Kidney (tissue), 14 donors: ENCODE results near the gene USH2A. TPM values are rescaled to one million over a fixed set of nuclear protein-coding genes. Genes with fewer than 3 reads are reported as not detected.

Experiments
- DNase-seq, 5 donors: peaks; one replicate each; pipeline ENCODE4 v3.0.0-alpha.2; 2013 to 2020
- FAIRE-seq: peaks from 2 replicates; lab custom pipeline; 2012; peaks lifted over from hg19 to GRCh38; lab: Jason Lieb, UNC
- H3K27ac ChIP-seq, 2 donors: one replicate each; pipeline ENCODE4 v1.7.0; 2013; ENCODE audit warnings: low read depth in 2 of 2, low read length in 2 of 2, inconsistent platforms in 1 of 2
- H3K27me3 ChIP-seq: one replicate; pipeline ENCODE4 v1.7.1; 2013; ENCODE audit warnings: low read length, inconsistent platforms; ENCODE audit not compliant: control insufficient read depth, insufficient read depth
- H3K36me3 ChIP-seq, 3 donors: one replicate each; pipeline versions ENCODE4 v1.7.0 to v1.7.1; 2013; ENCODE audit warnings: low read length in 3 of 3, control low read depth in 1 of 3, inconsistent platforms in 1 of 3; ENCODE audit not compliant: insufficient read depth in 3 of 3, control insufficient read depth in 2 of 3
- H3K4me1 ChIP-seq, 3 donors: one replicate each; pipeline versions ENCODE4 v1.7.0 to v1.7.1; 2013; ENCODE audit warnings: low read length in 3 of 3, inconsistent platforms in 1 of 3, low read depth in 1 of 3; ENCODE audit not compliant: control insufficient read depth in 2 of 3, insufficient read depth in 2 of 3
- H3K4me3 ChIP-seq, 3 donors: one replicate each; pipeline versions ENCODE4 v1.7.0 to v1.8.1; 2013; ENCODE audit warnings: low read length in 3 of 3, control low read depth in 1 of 3, inconsistent platforms in 1 of 3
- H3K9ac ChIP-seq, 3 donors: one replicate each; pipeline versions ENCODE4 v1.7.0 to v1.7.1; 2013; ENCODE audit warnings: low read length in 3 of 3, control low read depth in 1 of 3, inconsistent platforms in 1 of 3
- H3K9me3 ChIP-seq, 3 donors: one replicate each; pipeline versions ENCODE4 v1.7.0 to v1.7.1; 2013; ENCODE audit warnings: low read length in 3 of 3, control low read depth in 1 of 3, inconsistent platforms in 1 of 3; ENCODE audit not compliant: control insufficient read depth in 2 of 3, insufficient read depth in 1 of 3
- intact Hi-C: fragments of 100-400 bp; cut with DNase I; formaldehyde crosslinking; loops from one replicate; pipeline ENCODE4 v1.11.1; 2022
- polyA plus RNA-seq: library from polyadenylated mRNA; stranded (reverse); fragments of 350-450 nt; fragmentation: Illumina TruSeq; extraction: RNeasy Lipid Tissue Mini Kit (QIAGEN cat#74804); gene quantifications from one replicate; pipeline ENCODE4 v1.2.3, GENCODE V29; 2014; ENCODE audit warnings: low read depth, low replicate concordance; ENCODE audit not compliant: insufficient read depth
- total RNA-seq: library from RNA; stranded (reverse); fragmentation: NEBNext Ultra II Directional; extraction: Animal tissue kit (Norgen Biotek cat#: 25700); gene quantifications from one replicate; pipeline ENCODE4 v1.2.1, GENCODE V29; 2021
- TF ChIP-seq, protein P1 (sequence below): IDR thresholded peaks from 3 replicates; pipeline ENCODE4 v1.5.1; 2012; ENCODE audit warnings: mild to moderate bottlenecking, moderate library complexity, borderline replicate concordance; ENCODE audit not compliant: insufficient read depth; ENCODE audit errors: extremely low read depth
- donor health status: control.
- donor health status: control.
- donor health status: control.
- donor health status: control.
- donor health status: control.
- donor health status: DM: yes; HTN: yes; CAD: no.
- donor health status: Normal renal cell carcinoma (clear cell type).

The USH2A gene
- total and polyA plus RNA-seq, 2 donors from 2014 or later: 0.06 TPM; not detected in 1

DNA sequence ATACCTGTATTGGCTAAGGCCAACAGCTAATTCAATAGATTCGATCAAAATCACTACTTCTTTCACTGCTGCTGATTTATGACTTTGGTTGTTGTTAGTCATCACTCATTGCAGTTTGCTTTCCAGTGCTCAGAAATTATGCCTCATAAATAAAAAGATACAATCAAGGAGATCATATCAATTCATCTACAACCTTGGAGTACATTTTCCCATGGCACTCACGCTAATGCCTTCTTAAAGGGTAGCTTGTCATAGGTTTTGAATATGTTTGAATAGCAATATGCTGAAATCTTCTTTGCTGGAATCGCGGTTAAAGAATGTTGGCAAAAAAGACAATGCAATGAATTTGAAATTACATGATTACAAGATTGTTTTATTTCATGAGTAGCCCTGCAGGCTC, 766.2 kb downstream of the USH2A start:
- TF ChIP-seq, protein P1, sequence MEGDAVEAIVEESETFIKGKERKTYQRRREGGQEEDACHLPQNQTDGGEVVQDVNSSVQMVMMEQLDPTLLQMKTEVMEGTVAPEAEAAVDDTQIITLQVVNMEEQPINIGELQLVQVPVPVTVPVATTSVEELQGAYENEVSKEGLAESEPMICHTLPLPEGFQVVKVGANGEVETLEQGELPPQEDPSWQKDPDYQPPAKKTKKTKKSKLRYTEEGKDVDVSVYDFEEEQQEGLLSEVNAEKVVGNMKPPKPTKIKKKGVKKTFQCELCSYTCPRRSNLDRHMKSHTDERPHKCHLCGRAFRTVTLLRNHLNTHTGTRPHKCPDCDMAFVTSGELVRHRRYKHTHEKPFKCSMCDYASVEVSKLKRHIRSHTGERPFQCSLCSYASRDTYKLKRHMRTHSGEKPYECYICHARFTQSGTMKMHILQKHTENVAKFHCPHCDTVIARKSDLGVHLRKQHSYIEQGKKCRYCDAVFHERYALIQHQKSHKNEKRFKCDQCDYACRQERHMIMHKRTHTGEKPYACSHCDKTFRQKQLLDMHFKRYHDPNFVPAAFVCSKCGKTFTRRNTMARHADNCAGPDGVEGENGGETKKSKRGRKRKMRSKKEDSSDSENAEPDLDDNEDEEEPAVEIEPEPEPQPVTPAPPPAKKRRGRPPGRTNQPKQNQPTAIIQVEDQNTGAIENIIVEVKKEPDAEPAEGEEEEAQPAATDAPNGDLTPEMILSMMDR: no peak
- DNase-seq (no peak), FAIRE-seq (no peak)
- H3K27ac ChIP-seq: no peak overlapping the region
- no peaks in the 10 kb centered on the region for H3K36me3 ChIP-seq
- H3K4me1 ChIP-seq: no peaks in the 10 kb centered on the region
- H3K9me3 ChIP-seq: no peaks in the 10 kb centered on the region
- no peak overlapping the region for H3K4me3 ChIP-seq
- H3K27me3 ChIP-seq: no peaks in the 10 kb centered on the region
- intact Hi-C loops: no loop called here
- no peak overlapping the region for H3K9ac ChIP-seq

DNA sequence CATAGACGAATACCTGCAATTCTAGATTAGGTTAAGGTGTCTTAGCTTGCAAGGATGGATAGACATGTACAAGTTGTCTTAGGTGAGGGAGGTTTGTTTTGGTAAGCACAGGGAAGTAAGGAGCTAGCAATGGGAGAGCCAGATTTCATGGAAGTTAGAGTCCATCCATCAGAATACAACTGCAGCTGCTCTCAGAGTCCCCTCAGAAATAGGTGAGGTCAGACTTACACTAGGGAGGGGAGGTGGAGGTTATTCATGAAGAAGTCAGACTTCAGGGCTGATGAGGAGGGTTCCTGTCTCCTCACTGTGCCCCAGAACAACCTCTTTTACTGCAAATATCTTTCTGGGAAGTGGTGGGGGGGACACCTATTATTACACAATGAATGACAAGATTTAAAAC, 770.9 kb downstream of the USH2A start:
- TF ChIP-seq, protein P1: no peak
- FAIRE-seq (no peak), DNase-seq (no peak)
- no peaks in the 10 kb centered on the region for H3K4me1 ChIP-seq
- no peaks in the 10 kb centered on the region for H3K9me3 ChIP-seq
- H3K4me3 ChIP-seq: no peak overlapping the region
- no peaks in the 10 kb centered on the region for H3K27me3 ChIP-seq
- no peaks in the 10 kb centered on the region for H3K36me3 ChIP-seq
- intact Hi-C loops: no loop called here
- no peak overlapping the region for H3K27ac ChIP-seq
- H3K9ac ChIP-seq: no peak overlapping the region

DNA sequence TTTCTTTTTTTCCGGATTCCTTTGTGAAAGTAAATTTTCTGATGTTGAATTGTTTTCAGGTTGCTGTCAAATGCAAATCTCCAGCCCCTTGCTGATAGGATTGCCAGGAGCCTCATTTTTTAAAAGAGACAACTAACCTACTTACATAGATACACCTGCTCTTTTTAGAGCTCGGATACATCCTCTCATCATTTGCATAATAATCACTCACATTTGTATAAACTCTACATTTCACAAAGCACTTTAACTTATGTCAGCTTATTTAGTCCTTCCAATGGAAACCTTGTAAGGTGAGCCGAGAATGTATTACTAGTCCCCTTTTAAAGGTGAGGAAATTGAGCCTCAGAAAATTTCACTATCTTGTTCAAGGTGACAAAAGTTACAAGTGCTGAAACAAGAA, 771.4 kb downstream of the USH2A start:
- TF ChIP-seq, protein P1: no peak
- FAIRE-seq: no peak
- Histone ChIP-seq H3K36me3 (no peaks in the 10 kb centered on the region), H3K9me3 (no peaks in the 10 kb centered on the region), H3K9ac (no peak overlapping the region), H3K4me3 (no peak overlapping the region), H3K4me1 (no peaks in the 10 kb centered on the region), H3K27ac (no peak overlapping the region), H3K27me3 (no peaks in the 10 kb centered on the region)
- intact Hi-C loops: no loop called here
- DNase-seq: no peak
